ENCODE data around the gene DCT.

DCT gene

GRCh38 chr13:94399812-94400211 is 79.7 kb downstream of the DCT start:
- no peaks in the 10 kb centered on the region for H3K27me3 ChIP-seq (ENCODE audit: control insufficient read depth, insufficient read depth, low read length)
- no peak overlapping the region for H3K27ac ChIP-seq (ENCODE audit: low read depth, low read length)
- H3K4me1 ChIP-seq (ENCODE audit: control insufficient read depth, insufficient read depth, low read length) = 0 out of 2 replicates have a peak, but pooled peaks cover 3% of the 10 kb centered on the region
- no peaks in the 10 kb centered on the region for H3K9me3 ChIP-seq (ENCODE audit: control insufficient read depth, insufficient read depth, low read length)
- H3K4me3 ChIP-seq (ENCODE audit: low read depth, low read length) = no peak overlapping the region
- no peak overlapping the region for H3K9ac ChIP-seq (ENCODE audit: low read depth, low read length)
- no peaks in the 10 kb centered on the region for H3K36me3 ChIP-seq (ENCODE audit: control insufficient read depth, insufficient read depth, low read length)

DNA sequence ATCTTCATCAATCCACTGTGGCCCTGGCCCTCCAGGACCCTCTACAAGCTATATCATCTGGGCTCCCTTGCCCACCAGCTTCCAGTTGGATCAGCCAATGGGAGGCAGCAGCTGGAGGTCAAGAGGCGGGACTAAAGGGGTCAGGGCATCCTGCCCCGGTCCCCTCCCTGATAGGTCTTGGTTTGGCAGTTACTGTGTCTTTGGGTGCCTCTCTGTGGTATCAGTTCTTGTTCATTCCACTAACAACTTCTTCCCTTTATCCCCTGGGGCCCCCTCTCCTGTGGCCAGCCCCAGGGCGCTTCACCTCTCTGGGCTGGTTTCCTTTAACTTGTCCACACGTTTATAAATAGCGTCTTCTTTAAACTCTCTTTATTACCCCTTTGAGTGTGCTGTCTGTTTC is 83.6 kb downstream of the DCT start:
- H3K4me1 ChIP-seq (ENCODE audit: control insufficient read depth, insufficient read depth, low read length) = 0 out of 2 replicates have a peak, but pooled peaks cover 3% of the 10 kb centered on the region
- H3K9ac ChIP-seq (ENCODE audit: low read depth, low read length) = no peak overlapping the region
- no peaks in the 10 kb centered on the region for H3K27me3 ChIP-seq (ENCODE audit: control insufficient read depth, insufficient read depth, low read length)
- H3K4me3 ChIP-seq (ENCODE audit: low read depth, low read length) = no peak overlapping the region
- no peaks in the 10 kb centered on the region for H3K36me3 ChIP-seq (ENCODE audit: control insufficient read depth, insufficient read depth, low read length)
- no peak overlapping the region for H3K27ac ChIP-seq (ENCODE audit: low read depth, low read length)
- H3K9me3 ChIP-seq (ENCODE audit: control insufficient read depth, insufficient read depth, low read length) = no peaks in the 10 kb centered on the region

GRCh38 chr13:94394723-94395122 is 84.8 kb downstream of the DCT start:
- H3K4me3 ChIP-seq (ENCODE audit: low read depth, low read length) = no peak overlapping the region
- no peak overlapping the region for H3K27ac ChIP-seq (ENCODE audit: low read depth, low read length)
- no peak overlapping the region for H3K9ac ChIP-seq (ENCODE audit: low read depth, low read length)
- H3K4me1 ChIP-seq (ENCODE audit: control insufficient read depth, insufficient read depth, low read length) = no peaks in the 10 kb centered on the region
- H3K36me3 ChIP-seq (ENCODE audit: control insufficient read depth, insufficient read depth, low read length) = no peaks in the 10 kb centered on the region
- H3K27me3 ChIP-seq (ENCODE audit: control insufficient read depth, insufficient read depth, low read length) = no peaks in the 10 kb centered on the region
- H3K9me3 ChIP-seq (ENCODE audit: control insufficient read depth, insufficient read depth, low read length) = no peaks in the 10 kb centered on the region

- peaks cover 12% of the 10 kb centered on the region for H3K4me1 ChIP-seq (ENCODE audit: control insufficient read depth, insufficient read depth, low read length)
- no peaks in the 10 kb centered on the region for H3K9me3 ChIP-seq (ENCODE audit: control insufficient read depth, insufficient read depth, low read length)
- no peak overlapping the region for H3K9ac ChIP-seq (ENCODE audit: low read depth, low read length)
- H3K27ac ChIP-seq (ENCODE audit: low read depth, low read length) = no peak overlapping the region
- H3K27me3 ChIP-seq (ENCODE audit: control insufficient read depth, insufficient read depth, low read length) = no peaks in the 10 kb centered on the region
- no peaks in the 10 kb centered on the region for H3K36me3 ChIP-seq (ENCODE audit: control insufficient read depth, insufficient read depth, low read length)
- H3K4me3 ChIP-seq (ENCODE audit: low read depth, low read length) = no peak overlapping the region
Measured at GRCh38 chr13:94390881-94391280, 88.6 kb downstream of the DCT start.

DNA sequence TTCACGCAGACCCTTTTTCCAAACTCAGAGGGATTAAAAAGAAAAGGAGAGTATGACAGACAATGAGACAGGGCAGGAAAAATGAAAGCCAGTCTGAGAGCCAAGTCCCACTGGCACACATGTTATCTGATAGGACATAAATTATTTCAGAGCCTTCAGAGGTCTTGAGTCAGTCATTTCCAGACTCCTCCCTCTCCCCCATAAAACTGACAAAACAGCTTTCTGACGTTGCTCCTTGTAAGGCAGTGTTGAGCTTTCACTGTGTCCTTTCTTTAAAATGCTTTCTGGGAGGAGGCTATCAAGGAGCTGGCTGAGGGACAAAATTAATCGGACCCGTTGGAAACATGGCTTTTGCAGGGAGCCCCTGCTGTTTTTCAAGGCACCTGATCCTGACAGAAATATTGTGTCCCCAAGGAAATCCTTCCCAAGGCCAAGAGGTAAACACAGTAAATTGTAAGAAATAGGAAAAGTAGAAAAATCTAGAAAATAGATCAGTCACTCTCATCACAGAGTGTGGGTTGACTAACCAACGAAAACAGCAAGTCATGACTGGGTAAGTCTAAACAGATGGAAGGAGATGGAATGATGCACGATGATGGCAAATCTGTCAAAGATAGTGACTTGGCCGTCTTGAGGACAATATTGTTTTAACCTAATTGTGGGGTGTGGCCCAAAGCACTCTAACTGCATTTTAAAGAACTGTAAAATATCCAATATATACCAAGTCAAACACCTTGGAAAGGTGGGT is 89.7 kb downstream of the DCT start:
- Histone ChIP-seq H3K4me3 (ENCODE audit: low read depth, low read length) (no peak overlapping the region), H3K9ac (ENCODE audit: low read depth, low read length) (no peak overlapping the region), H3K9me3 (ENCODE audit: control insufficient read depth, insufficient read depth, low read length) (no peaks in the 10 kb centered on the region), H3K36me3 (ENCODE audit: control insufficient read depth, insufficient read depth, low read length) (no peaks in the 10 kb centered on the region), H3K27me3 (ENCODE audit: control insufficient read depth, insufficient read depth, low read length) (no peaks in the 10 kb centered on the region), H3K4me1 (ENCODE audit: control insufficient read depth, insufficient read depth, low read length) (peaks cover 12% of the 10 kb centered on the region), H3K27ac (ENCODE audit: low read depth, low read length) (no peak overlapping the region)

GRCh38 chr13:94387047-94387446 is 92.4 kb downstream of the DCT start:
- no peak overlapping the region for H3K4me3 ChIP-seq (ENCODE audit: low read depth, low read length)
- no peaks in the 10 kb centered on the region for H3K9me3 ChIP-seq (ENCODE audit: control insufficient read depth, insufficient read depth, low read length)
- H3K9ac ChIP-seq (ENCODE audit: low read depth, low read length) = no peak overlapping the region
- H3K27ac ChIP-seq (ENCODE audit: low read depth, low read length) = no peak overlapping the region
- H3K27me3 ChIP-seq (ENCODE audit: control insufficient read depth, insufficient read depth, low read length) = no peaks in the 10 kb centered on the region
- peaks cover 12% of the 10 kb centered on the region for H3K4me1 ChIP-seq (ENCODE audit: control insufficient read depth, insufficient read depth, low read length)
- no peaks in the 10 kb centered on the region for H3K36me3 ChIP-seq (ENCODE audit: control insufficient read depth, insufficient read depth, low read length)

All from HUES48 (cell line).